HEK293 (cell line): ENCODE measurements around the gene KLK10.

Source experiments
- CTCF ChIA-PET: fragments of 350-600 bp; formaldehyde crosslinking; extraction: SDS; loops from one replicate; lab custom pipeline; 2021; ENCODE audit warnings: antibody characterized with exemption; lab: Yijun Ruan, JAX
- POLR2A ChIA-PET: fragments of 300-600 bp; formaldehyde crosslinking; extraction: SDS; loops from one replicate; lab custom pipeline; 2020; ENCODE audit warnings: antibody characterized with exemption, inconsistent platforms; lab: Yijun Ruan, JAX
- H3K27ac ChIP-seq: fragments of 200-500 bp; sonication (Bioruptor generic); 2 replicates; pipeline ENCODE4 v1.5.1; 2014; ENCODE audit warnings: low read depth, low read length, control low read depth, inconsistent platforms; ENCODE audit errors: extremely low read depth
- H3K36me3 ChIP-seq, 2 experiments: fragments of 200-500 bp in 1 of 2; sonication (Bioruptor generic) in 1 of 2; 1 replicate in 1 of 2; 2 replicates in 1 of 2; pipeline ENCODE4 v1.5.1; 2014 to 2017; ENCODE audit warnings: inconsistent platforms in 2 of 2, low read length in 2 of 2; ENCODE audit not compliant: control insufficient read depth in 2 of 2, insufficient read depth in 1 of 2
- H3K4me1 ChIP-seq: fragments of 200-500 bp; sonication (Bioruptor generic); 2 replicates; pipeline ENCODE4 v1.5.1; 2014; ENCODE audit warnings: mild to moderate bottlenecking, low read length, inconsistent platforms; ENCODE audit not compliant: control insufficient read depth, insufficient read depth
- H3K4me3 ChIP-seq: 2 replicates; pipeline ENCODE4 v1.5.1; 2011; ENCODE audit warnings: low read depth, mild to moderate bottlenecking, control low read depth, low read length, moderate library complexity
- H3K9me3 ChIP-seq: fragments of 200-500 bp; sonication (Bioruptor generic); 2 replicates; pipeline ENCODE4 v1.5.1; 2014; ENCODE audit warnings: low read depth, low read length, inconsistent platforms; ENCODE audit not compliant: control insufficient read depth, insufficient read depth
- BCL11B ChIP-seq: fragments of 450-650 bp; formaldehyde crosslinking; IDR thresholded peaks from 2 replicates; pipeline ENCODE4 v1.5.1; 2016; ENCODE audit warnings: low read depth, missing biosample characterization, missing genetic modification characterization
- EGR2 ChIP-seq: fragments of 450-650 bp; formaldehyde crosslinking; IDR thresholded peaks from 2 replicates; pipeline ENCODE4 v1.5.1; 2016; ENCODE audit warnings: low read depth, missing biosample characterization, missing genetic modification characterization
- GFI1B ChIP-seq: fragments of 450-650 bp; formaldehyde crosslinking; IDR thresholded peaks from 2 replicates; pipeline ENCODE4 v1.5.1; 2016; ENCODE audit warnings: missing biosample characterization, missing genetic modification characterization
- KLF1 ChIP-seq: fragments of 450-650 bp; formaldehyde crosslinking; IDR thresholded peaks from 2 replicates; pipeline ENCODE4 v1.5.1; 2016; ENCODE audit warnings: missing biosample characterization, missing genetic modification characterization
- RBAK ChIP-seq: fragments of 450-650 bp; formaldehyde crosslinking; IDR thresholded peaks from 2 replicates; pipeline ENCODE4 v1.5.1; 2016; ENCODE audit warnings: missing biosample characterization, missing genetic modification characterization
- ZBTB21 ChIP-seq: fragments of 450-650 bp; formaldehyde crosslinking; IDR thresholded peaks from 2 replicates; pipeline ENCODE4 v1.5.1; 2017; ENCODE audit warnings: missing biosample characterization, missing genetic modification characterization
- ZFP37 ChIP-seq: fragments of 450-650 bp; formaldehyde crosslinking; IDR thresholded peaks from 2 replicates; pipeline ENCODE4 v1.5.1; 2016; ENCODE audit warnings: missing biosample characterization, missing genetic modification characterization
- ZNF10 ChIP-seq: fragments of 450-650 bp; formaldehyde crosslinking; IDR thresholded peaks from 2 replicates; pipeline ENCODE4 v1.5.1; 2017; ENCODE audit warnings: missing biosample characterization, missing genetic modification characterization
- ZNF121 ChIP-seq: fragments of 450-650 bp; formaldehyde crosslinking; IDR thresholded peaks from 2 replicates; pipeline ENCODE4 v1.5.1; 2016; ENCODE audit warnings: missing biosample characterization, missing genetic modification characterization
- ZNF157 ChIP-seq: fragments of 450-650 bp; formaldehyde crosslinking; IDR thresholded peaks from 2 replicates; pipeline ENCODE4 v1.5.1; 2016; ENCODE audit warnings: missing biosample characterization, missing genetic modification characterization
- ZNF169 ChIP-seq: fragments of 450-650 bp; formaldehyde crosslinking; IDR thresholded peaks from 2 replicates; pipeline ENCODE4 v1.5.1; 2016; ENCODE audit warnings: missing biosample characterization, missing genetic modification characterization
- ZNF19 ChIP-seq: fragments of 450-650 bp; formaldehyde crosslinking; IDR thresholded peaks from 2 replicates; pipeline ENCODE4; 2016; ENCODE audit warnings: missing biosample characterization, missing genetic modification characterization, low read depth
- ZNF221 ChIP-seq: fragments of 450-650 bp; formaldehyde crosslinking; IDR thresholded peaks from 2 replicates; pipeline ENCODE4 v1.5.1; 2017; ENCODE audit warnings: missing biosample characterization, missing genetic modification characterization, borderline replicate concordance
- ZNF311 ChIP-seq: fragments of 450-650 bp; formaldehyde crosslinking; IDR thresholded peaks from 2 replicates; pipeline ENCODE4 v1.5.1; 2017; ENCODE audit warnings: missing biosample characterization, missing genetic modification characterization, borderline replicate concordance
- ZNF394 ChIP-seq: fragments of 450-650 bp; formaldehyde crosslinking; IDR thresholded peaks from 2 replicates; pipeline ENCODE4 v1.5.1; 2016; ENCODE audit warnings: missing biosample characterization, missing genetic modification characterization, mild to moderate bottlenecking, moderate library complexity, borderline replicate concordance
- ZNF433 ChIP-seq: fragments of 450-650 bp; formaldehyde crosslinking; IDR thresholded peaks from 2 replicates; pipeline ENCODE4 v1.5.1; 2016; ENCODE audit warnings: missing biosample characterization, missing genetic modification characterization, low read depth
- ZNF555 ChIP-seq: fragments of 450-650 bp; formaldehyde crosslinking; conservative IDR thresholded peaks from 2 replicates; pipeline ENCODE4 v1.5.1; 2017; ENCODE audit warnings: missing biosample characterization, mild to moderate bottlenecking, missing genetic modification characterization, inconsistent platforms
- ZNF660 ChIP-seq: fragments of 450-650 bp; IDR thresholded peaks from 2 replicates; pipeline ENCODE4 v1.5.1; 2018; ENCODE audit warnings: missing biosample characterization, mild to moderate bottlenecking, missing genetic modification characterization
- ZNF707 ChIP-seq: fragments of 450-650 bp; formaldehyde crosslinking; IDR thresholded peaks from 2 replicates; pipeline ENCODE4 v1.5.1; 2016; ENCODE audit warnings: missing biosample characterization, missing genetic modification characterization
- ZNF776 ChIP-seq: fragments of 450-650 bp; formaldehyde crosslinking; IDR thresholded peaks from 2 replicates; pipeline ENCODE4 v1.5.0; 2017; ENCODE audit warnings: missing biosample characterization, missing genetic modification characterization, borderline replicate concordance
- TF ChIP-seq, protein P1 (sequence below): fragments of 450-650 bp; formaldehyde crosslinking; IDR thresholded peaks from 2 replicates; pipeline ENCODE4 v1.5.1; 2016; ENCODE audit warnings: missing biosample characterization, missing genetic modification characterization
- TF ChIP-seq, protein P2 (sequence below): fragments of 450-650 bp; formaldehyde crosslinking; optimal IDR thresholded peaks from 2 replicates; pipeline ENCODE3; 2016; ENCODE audit warnings: missing biosample characterization, mild to moderate bottlenecking, missing genetic modification characterization
- TF ChIP-seq, protein P3 (sequence below): fragments of 450-650 bp; formaldehyde crosslinking; IDR thresholded peaks from 2 replicates; pipeline ENCODE4 v1.5.1; 2016; ENCODE audit warnings: missing biosample characterization, missing genetic modification characterization

The KLK10 gene

DNA sequence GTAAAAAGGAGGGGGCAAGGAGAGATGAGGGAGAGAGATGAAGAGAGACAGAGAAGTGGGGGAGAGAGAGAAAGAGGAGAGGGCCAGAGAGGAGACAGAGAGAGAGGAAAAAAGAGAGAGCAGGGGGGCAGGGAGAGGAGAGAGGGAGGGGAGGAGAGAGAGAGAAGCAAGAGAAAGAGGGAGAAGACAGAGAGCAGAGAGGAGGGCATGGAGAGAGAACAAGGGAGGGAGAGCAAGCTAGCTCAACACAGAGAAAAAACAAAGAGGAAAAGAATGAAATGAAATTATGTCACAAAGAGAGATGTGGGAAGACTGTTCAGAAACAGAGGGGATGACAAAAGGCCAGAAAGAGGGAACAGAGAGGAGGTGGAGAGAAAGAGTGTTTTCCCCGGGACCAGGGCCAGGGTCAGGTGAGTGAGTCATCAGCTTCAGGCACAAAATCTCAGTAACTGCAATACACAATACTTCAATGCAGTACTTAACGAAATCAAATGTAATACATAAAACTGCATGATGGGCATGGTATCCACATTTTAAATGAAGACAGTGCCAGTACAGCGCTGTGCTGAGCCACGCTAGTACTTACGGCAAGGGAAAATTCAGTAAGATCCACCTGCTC, 40.6 kb downstream of the KLK10 start (continued):
- TF ChIP-seq ZBTB21 (tag by site-specific recombination): no peak

DNA sequence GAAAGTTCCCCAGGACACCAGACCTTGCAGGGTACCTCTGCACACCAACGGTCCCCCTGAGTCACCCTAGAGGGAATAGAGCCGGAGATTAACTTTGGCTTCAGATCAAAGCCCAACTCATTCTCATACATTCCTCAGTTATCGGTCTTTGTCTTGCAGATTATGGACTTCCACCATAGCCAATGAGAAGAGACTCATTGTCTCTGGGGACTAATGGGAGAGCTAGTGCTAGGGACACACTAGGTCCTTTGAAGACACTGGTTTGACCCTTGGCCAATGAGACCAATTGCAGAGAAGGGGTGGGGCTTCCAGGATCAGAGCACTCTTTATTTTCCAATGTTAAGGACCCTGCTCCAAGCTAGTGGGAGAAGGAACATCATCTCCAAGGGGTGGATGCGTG, 41.9 kb downstream of the KLK10 start:
- TF ChIP-seq, protein P1, sequence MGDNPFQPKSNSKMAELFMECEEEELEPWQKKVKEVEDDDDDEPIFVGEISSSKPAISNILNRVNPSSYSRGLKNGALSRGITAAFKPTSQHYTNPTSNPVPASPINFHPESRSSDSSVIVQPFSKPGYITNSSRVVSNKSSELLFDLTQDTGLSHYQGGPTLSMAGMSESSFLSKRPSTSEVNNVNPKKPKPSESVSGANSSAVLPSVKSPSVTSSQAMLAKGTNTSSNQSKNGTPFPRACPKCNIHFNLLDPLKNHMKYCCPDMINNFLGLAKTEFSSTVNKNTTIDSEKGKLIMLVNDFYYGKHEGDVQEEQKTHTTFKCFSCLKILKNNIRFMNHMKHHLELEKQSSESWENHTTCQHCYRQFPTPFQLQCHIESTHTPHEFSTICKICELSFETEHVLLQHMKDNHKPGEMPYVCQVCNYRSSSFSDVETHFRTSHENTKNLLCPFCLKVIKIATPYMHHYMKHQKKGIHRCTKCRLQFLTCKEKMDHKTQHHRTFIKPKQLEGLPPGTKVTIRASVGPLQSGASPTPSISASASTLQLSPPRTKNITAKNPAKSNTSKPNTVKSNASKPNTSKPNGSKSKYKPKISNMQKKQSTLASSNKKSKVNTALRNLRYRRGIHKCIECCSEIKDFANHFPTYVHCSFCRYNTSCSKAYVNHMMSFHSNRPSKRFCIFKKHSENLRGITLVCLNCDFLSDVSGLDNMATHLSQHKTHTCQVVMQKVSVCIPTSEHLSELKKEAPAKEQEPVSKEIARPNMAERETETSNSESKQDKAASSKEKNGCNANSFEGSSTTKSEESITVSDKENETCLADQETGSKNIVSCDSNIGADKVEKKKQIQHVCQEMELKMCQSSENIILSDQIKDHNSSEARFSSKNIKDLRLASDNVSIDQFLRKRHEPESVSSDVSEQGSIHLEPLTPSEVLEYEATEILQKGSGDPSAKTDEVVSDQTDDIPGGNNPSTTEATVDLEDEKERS (tag by site-specific recombination): no peak
- TF ChIP-seq, protein P2, sequence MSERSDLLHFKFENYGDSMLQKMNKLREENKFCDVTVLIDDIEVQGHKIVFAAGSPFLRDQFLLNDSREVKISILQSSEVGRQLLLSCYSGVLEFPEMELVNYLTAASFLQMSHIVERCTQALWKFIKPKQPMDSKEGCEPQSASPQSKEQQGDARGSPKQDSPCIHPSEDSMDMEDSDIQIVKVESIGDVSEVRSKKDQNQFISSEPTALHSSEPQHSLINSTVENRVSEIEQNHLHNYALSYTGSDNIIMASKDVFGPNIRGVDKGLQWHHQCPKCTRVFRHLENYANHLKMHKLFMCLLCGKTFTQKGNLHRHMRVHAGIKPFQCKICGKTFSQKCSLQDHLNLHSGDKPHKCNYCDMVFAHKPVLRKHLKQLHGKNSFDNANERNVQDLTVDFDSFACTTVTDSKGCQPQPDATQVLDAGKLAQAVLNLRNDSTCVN (tag by site-specific recombination): no peak
- TF ChIP-seq, all 188 proteins: peak for 0
- Histone ChIP-seq H3K36me3 (no peaks in the 10 kb centered on the region), H3K9me3 (no peaks in the 10 kb centered on the region), H3K4me3 (no peak overlapping the region), H3K4me1 (no peaks in the 10 kb centered on the region), H3K27ac (no peak overlapping the region)
- POLR2A ChIA-PET: no interaction called here
- CTCF ChIA-PET: interaction anchor here (1.9 kb wide), 1 partner anchor 40 kb away, joined by 10 read pairs; no protein-coding TSS in a partner anchor

DNA sequence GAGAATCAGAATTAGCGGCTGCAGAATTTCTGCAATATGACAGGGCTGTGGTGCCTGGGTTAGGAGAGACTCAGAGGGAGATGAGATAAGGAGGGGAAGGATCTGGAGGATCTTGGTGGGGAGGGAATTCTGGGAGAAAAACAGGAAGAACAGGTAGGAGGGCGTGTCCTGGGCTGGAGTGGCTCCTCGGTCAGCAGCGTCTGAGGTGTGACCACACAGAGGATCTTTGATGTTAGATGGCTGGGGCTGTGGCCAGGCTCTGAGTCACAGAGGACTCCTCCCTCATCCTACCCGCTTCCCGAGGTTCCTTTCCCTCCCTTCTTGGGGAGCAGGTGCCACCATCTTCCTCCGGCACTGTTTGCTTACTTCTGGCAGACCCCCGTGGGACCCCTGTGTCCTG, 43.7 kb downstream of the KLK10 start:
- no peak overlapping the region for H3K27ac ChIP-seq
- no peak overlapping the region for H3K4me3 ChIP-seq
- TF ChIP-seq ZNF19 (no peak), KLF1 (peak; percentile 30; the same call in 1 of the 2 replicates), ZNF311 (tag by site-specific recombination) (no peak), GFI1B (tag by site-specific recombination) (no peak), ZFP37 (tag by site-specific recombination) (no peak), ZNF776 (tag by site-specific recombination) (no peak), EGR2 (tag by site-specific recombination) (no peak)
- TF ChIP-seq, protein P3, sequence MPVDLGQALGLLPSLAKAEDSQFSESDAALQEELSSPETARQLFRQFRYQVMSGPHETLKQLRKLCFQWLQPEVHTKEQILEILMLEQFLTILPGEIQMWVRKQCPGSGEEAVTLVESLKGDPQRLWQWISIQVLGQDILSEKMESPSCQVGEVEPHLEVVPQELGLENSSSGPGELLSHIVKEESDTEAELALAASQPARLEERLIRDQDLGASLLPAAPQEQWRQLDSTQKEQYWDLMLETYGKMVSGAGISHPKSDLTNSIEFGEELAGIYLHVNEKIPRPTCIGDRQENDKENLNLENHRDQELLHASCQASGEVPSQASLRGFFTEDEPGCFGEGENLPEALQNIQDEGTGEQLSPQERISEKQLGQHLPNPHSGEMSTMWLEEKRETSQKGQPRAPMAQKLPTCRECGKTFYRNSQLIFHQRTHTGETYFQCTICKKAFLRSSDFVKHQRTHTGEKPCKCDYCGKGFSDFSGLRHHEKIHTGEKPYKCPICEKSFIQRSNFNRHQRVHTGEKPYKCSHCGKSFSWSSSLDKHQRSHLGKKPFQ (tag by site-specific recombination): no peak
- TF ChIP-seq, all 188 proteins: peak for 1
- H3K36me3 ChIP-seq: no peaks in the 10 kb centered on the region
- CTCF ChIA-PET: no interaction called here
- POLR2A ChIA-PET: no interaction called here
- no peaks in the 10 kb centered on the region for H3K4me1 ChIP-seq
- H3K9me3 ChIP-seq: no peaks in the 10 kb centered on the region

DNA sequence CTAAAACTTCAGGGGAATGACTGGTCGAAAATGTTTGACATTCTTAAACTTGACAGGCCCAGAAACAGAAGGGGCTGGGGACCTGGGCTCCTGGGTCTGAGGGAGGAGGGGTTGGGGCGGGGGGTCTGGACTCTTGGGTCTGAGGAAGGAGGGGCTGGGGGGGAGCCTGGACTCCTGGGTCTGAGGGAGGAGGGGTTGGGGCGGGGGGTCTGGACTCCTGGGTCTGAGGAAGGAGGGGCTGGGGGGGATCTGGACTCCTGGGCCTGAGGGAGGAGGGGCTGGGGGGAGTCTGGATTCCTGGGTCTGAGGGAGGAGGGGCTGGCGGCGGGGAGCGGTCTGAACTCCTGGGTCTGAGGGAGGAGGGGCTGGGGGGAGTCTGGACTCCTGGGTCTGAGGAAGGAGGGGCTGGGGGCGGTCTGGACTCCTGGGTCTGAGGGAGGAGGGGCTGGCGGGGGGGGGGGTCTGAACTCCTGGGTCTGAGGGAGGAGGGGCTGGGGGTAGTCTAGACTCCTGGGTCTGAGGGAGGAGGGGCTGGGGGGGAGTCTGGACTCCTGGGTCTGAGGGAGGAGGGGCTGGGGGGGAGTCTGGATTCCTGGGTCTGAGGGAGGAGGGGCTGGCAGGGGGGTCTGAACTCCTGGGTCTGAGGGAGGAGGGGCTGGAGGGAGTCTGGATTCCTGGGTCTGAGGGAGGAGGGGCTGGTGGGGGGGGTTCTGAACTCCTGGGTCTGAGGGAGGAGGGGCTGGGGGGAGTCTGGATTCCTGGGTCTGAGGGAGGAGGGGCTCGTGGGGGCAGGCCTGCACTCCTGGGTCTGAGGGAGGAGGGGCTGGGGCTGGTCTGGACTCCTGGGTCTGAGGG, 44.6 kb downstream of the KLK10 start:
- H3K27ac ChIP-seq: no peak overlapping the region
- no peaks in the 10 kb centered on the region for H3K36me3 ChIP-seq
- H3K4me1 ChIP-seq: no peaks in the 10 kb centered on the region
- ChIA-PET CTCF (interaction anchor here (0.6 kb wide), 1 partner anchor 28 kb away, joined by 3 read pairs; no protein-coding TSS in a partner anchor), POLR2A (no interaction called here)
- H3K9me3 ChIP-seq: no peaks in the 10 kb centered on the region
- no peak overlapping the region for H3K4me3 ChIP-seq
- no peak for TF ChIP-seq BCL11B
- TF ChIP-seq ZNF433 (tag by site-specific recombination): no peak
- TF ChIP-seq ZNF121: no peak
- TF ChIP-seq ZNF169 (tag by site-specific recombination): no peak
- no peak for TF ChIP-seq ZNF707
- TF ChIP-seq ZNF157 (tag by site-specific recombination): no peak
- no peak for TF ChIP-seq ZNF221 (tag by site-specific recombination)
- TF ChIP-seq ZNF555: no peak
- no peak for TF ChIP-seq ZNF660
- TF ChIP-seq RBAK (tag by site-specific recombination): no peak
- no peak for TF ChIP-seq ZNF394 (tag by site-specific recombination)
- no peak for TF ChIP-seq ZNF10 (tag by site-specific recombination)
